Transverse colon (tissue), 4 donors: ENCODE measurements around the gene CCDC33. TPM values are rescaled to one million over a fixed set of nuclear protein-coding genes. Genes with fewer than 3 reads are reported as not detected.

Experiments used
- DNase-seq: peaks from one replicate; pipeline ENCODE4 v3.0.0-alpha.2; 2019
- H3K27ac ChIP-seq, 4 donors: fragments of 200-600 bp; sonication (generic); 2 replicates each; pipeline ENCODE4 v1.5.1; 2016 to 2018; ENCODE audit warnings: inconsistent platforms in 4 of 4
- H3K27me3 ChIP-seq: fragments of 200-600 bp; sonication (generic); 2 replicates; pipeline ENCODE4 v1.5.1; 2017; ENCODE audit warnings: inconsistent platforms
- H3K36me3 ChIP-seq, 4 donors: fragments of 200-600 bp; sonication (generic); 2 replicates each; pipeline ENCODE4 v1.5.1; 2017 to 2019; ENCODE audit warnings: inconsistent platforms in 4 of 4
- H3K4me1 ChIP-seq, 4 donors: fragments of 200-600 bp; sonication (generic); 2 replicates each; pipeline ENCODE4 v1.5.1; 2017 to 2020; ENCODE audit warnings: inconsistent platforms in 4 of 4
- H3K4me3 ChIP-seq, 4 donors: fragments of 200-600 bp; sonication (generic); 1 replicate in 1 of 4; 2 replicates in 3 of 4; pipeline versions ENCODE4 v1.5.1 to v1.6.1; 2017 to 2019; ENCODE audit warnings: inconsistent platforms in 4 of 4
- H3K9me3 ChIP-seq, 2 donors: fragments of 200-600 bp; sonication (generic); 2 replicates each; pipeline ENCODE4 v1.5.1; 2017 to 2019; ENCODE audit warnings: inconsistent platforms in 2 of 2
- EP300 ChIP-seq: sonication (generic); formaldehyde crosslinking; IDR thresholded peaks from one replicate; pipeline ENCODE4 v1.6.1; 2017; ENCODE audit warnings: antibody characterized with exemption, low read depth
- POLR2A ChIP-seq: fragments of 450-650 bp; IDR thresholded peaks from one replicate; pipeline ENCODE4 v1.6.1; 2016; ENCODE audit warnings: antibody characterized with exemption, mild to moderate bottlenecking, moderate library complexity
- POLR2AphosphoS5 ChIP-seq, 3 donors: sonication (generic); formaldehyde crosslinking; IDR thresholded peaks; one replicate each; pipeline ENCODE4 v1.6.1; 2016; ENCODE audit warnings: antibody characterized with exemption in 3 of 3
- WGBS, 2 donors: methylation state at CpG; one replicate each; pipeline ENCODE4 v1.1.5; 2018; ENCODE audit warnings: low coverage in 1 of 2; 5-methylcytosine and 5-hydroxymethylcytosine counted together
- in situ Hi-C, 4 donors: fragments of 200-750 bp; cut with MboI; loops; one replicate each; pipeline versions ENCODE4 v1.15.0 to v1.15.1; 2017; ENCODE audit warnings: low sequenced_read_pairs in 3 of 4, low pct_ligation_motif_present in 1 of 4, low pct_unique_long_range_greater_than_20kb in 1 of 4
- intact Hi-C: fragments of 100-400 bp; cut with DNase I; formaldehyde crosslinking; loops from one replicate; pipeline ENCODE4 v1.15.1; 2023; ENCODE audit warnings: low total_unique reads
- total RNA-seq, 4 donors: library from RNA; depleted of rRNA; stranded (reverse); fragments of >200 nt; gene quantifications; one replicate each; pipeline ENCODE4 v1.1.0, GENCODE V29; 2016
- TF ChIP-seq, protein P1 (sequence below), 5 experiments: fragments of 200-600 bp in 3 of 5; fragments of 450-650 bp in 2 of 5; sonication (generic) in 3 of 5; IDR thresholded peaks; 1 replicate in 2 of 5; 2 replicates in 3 of 5; pipeline ENCODE4 v1.5.1; 2016 to 2017; ENCODE audit warnings: antibody characterized with exemption in 5 of 5, inconsistent platforms in 3 of 5, mild to moderate bottlenecking in 2 of 5, moderate library complexity in 1 of 5

The CCDC33 gene
- total RNA-seq, 4 donors from 2014 or later = 0.16 TPM; not detected in 3

DNA sequence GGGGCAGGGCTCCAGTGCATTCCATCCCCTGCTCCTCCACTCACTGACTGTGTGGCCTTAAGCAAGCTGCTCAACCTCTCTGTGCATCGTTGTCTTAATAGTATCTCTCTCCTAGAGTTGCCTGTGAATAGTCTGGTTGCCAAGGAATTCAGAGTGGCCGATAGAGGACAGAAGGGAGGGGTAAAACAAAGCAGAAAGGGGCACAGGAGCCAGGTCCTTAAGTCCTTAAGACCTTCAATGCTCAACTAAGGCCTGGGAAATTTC lies 145.0 kb downstream of the CCDC33 start:
- H3K4me1 ChIP-seq = peaks cover 0 to 10% (median 0%) of the 10 kb centered on the region in 4 donors
- TF ChIP-seq POLR2AphosphoS5 (IDR thresholded peaks at IDR 0.05) (no peak), POLR2A (no peak), EP300 (no peak)
- TF ChIP-seq, protein P1, sequence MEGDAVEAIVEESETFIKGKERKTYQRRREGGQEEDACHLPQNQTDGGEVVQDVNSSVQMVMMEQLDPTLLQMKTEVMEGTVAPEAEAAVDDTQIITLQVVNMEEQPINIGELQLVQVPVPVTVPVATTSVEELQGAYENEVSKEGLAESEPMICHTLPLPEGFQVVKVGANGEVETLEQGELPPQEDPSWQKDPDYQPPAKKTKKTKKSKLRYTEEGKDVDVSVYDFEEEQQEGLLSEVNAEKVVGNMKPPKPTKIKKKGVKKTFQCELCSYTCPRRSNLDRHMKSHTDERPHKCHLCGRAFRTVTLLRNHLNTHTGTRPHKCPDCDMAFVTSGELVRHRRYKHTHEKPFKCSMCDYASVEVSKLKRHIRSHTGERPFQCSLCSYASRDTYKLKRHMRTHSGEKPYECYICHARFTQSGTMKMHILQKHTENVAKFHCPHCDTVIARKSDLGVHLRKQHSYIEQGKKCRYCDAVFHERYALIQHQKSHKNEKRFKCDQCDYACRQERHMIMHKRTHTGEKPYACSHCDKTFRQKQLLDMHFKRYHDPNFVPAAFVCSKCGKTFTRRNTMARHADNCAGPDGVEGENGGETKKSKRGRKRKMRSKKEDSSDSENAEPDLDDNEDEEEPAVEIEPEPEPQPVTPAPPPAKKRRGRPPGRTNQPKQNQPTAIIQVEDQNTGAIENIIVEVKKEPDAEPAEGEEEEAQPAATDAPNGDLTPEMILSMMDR (IDR thresholded peaks at IDR 0.05) = no peak
- H3K4me3 ChIP-seq = no peak overlapping the region
- intact Hi-C loops (loop anchor here (10.0 kb wide), 1 partner anchor 244 kb away; no protein-coding TSS in a partner anchor), in situ Hi-C loops (loop anchor here in 3 of 4 donors (5.0 to 25.0 kb wide), 2 partner anchors 56 to 381 kb away; no protein-coding TSS in a partner anchor)
- H3K27ac ChIP-seq = no peak overlapping the region
- H3K9me3 ChIP-seq = no peaks in the 10 kb centered on the region
- WGBS, 2 donors = 60 to 77% methylated on average over 1 to 2 of the region's 2 CpGs
- no peak for DNase-seq
- H3K27me3 ChIP-seq = no peaks in the 10 kb centered on the region
- H3K36me3 ChIP-seq = no peaks in the 10 kb centered on the region

DNA sequence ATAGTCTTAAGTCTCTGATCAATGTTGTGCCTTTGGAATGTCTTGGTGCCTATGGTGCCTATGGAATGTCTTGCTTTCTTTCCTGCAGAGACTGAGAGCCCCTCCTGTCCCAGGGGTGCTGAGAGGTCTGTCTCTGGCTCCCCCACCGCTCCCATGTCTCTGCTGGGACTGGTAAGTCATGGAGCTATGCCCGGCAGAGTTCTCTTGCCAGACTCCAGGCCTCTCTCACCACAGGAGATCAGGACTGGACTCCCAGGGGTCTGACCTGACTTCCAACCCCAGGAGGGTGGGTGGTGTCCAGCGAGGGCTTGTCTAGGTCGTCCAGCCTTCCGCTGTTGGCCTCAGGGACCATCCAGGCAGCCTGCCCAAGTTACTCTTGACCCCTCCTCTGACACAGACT lies 145.4 kb downstream of the CCDC33 start:
- Histone ChIP-seq H3K27me3 (no peaks in the 10 kb centered on the region), H3K27ac (no peak overlapping the region), H3K36me3 (no peaks in the 10 kb centered on the region), H3K4me1 (peaks cover 0 to 10% (median 0%) of the 10 kb centered on the region in 4 donors), H3K4me3 (no peak overlapping the region), H3K9me3 (no peaks in the 10 kb centered on the region)
- no peak for DNase-seq
- TF ChIP-seq, protein P1 (IDR thresholded peaks at IDR 0.05) = no peak
- intact Hi-C loops = loop anchor here (10.0 kb wide), 1 partner anchor 243 kb away; no protein-coding TSS in a partner anchor
- 78% methylated on average over 5 of the region's 5 CpGs; no CpG with 5 or more reads in 1 of the 2 donors for WGBS, 2 donors
- in situ Hi-C loops = loop anchor here in 3 of 4 donors (5.0 to 25.0 kb wide), 2 partner anchors 56 to 381 kb away; no protein-coding TSS in a partner anchor

DNA sequence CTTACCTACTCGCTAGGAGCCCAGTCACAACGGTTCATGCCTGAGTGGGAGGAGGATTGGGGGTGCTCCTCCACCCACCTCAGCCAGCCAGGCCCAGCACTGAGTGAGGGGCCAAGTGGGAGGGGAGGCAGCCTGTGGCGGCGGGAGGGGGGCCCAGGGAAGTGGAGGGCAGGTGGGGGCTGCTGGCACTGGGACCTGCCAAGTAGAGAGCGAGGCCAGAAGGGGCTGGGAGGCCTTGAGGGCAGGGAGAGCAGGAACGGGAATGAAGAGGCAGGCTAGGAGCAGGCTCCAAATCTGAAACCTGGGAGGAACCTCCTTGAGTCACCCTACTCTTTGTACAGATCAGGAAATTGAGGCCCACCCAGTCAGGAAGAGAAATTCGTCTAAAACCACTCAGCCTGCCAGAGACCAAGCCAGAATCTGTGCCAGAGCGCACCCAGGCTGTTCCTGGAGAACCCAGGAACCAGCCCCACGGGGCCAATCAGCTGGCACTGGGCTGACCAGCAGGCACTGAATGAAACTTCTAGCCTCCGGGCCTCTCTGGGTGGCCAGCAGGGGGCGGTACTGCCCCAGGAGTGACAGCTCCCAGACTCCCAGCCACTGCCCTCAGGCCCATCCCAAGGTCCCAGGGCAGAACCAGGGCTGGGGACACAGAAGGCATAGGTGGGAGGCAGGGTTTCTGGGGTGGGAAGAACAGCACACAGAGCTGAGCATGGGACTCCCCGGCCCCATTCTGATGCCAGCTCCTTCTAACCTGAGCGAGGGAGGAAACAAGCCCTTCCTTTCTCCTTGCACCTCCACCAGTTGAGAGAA lies 146.1 kb downstream of the CCDC33 start:
- 56% methylated on average over 10 of the region's 13 CpGs; no CpG with 5 or more reads in 1 of the 2 donors for WGBS, 2 donors
- Histone ChIP-seq H3K4me1 (peaks cover 0 to 10% (median 0%) of the 10 kb centered on the region in 4 donors), H3K9me3 (no peaks in the 10 kb centered on the region), H3K27ac (no peak overlapping the region), H3K36me3 (no peaks in the 10 kb centered on the region), H3K27me3 (no peaks in the 10 kb centered on the region), H3K4me3 (no peak overlapping the region)
- DNase-seq = peak; percentile 87
- TF ChIP-seq, protein P1 (IDR thresholded peaks at IDR 0.05) = peak; percentile 79 to 94 (median 89)
- no peak for TF ChIP-seq POLR2AphosphoS5 (IDR thresholded peaks at IDR 0.05)
- intact Hi-C loops = loop anchor here (10.0 kb wide), 1 partner anchor 243 kb away; no protein-coding TSS in a partner anchor
- in situ Hi-C loops = loop anchor here in 3 of 4 donors (5.0 to 25.0 kb wide), 2 partner anchors 55 to 380 kb away; no protein-coding TSS in a partner anchor

DNA sequence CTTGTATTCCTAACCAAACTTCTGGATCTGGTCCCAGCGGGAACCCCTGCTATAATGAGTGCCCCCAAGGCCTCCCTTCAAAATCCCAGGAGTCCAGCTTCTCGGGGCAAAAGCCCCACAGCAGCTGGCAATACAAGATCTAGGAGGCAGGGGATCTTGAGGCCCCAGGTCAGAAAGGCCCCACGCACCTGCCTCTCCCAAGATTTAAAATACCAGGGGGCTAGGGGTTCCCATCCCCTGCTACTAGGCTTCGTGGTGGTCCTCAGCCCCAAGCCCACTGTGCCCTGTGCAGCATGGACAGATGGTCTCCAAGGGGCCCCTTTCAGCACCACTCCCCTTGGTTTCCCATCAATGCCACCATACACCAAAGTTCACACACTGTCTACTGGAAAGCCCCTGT lies 147.2 kb downstream of the CCDC33 start:
- Histone ChIP-seq H3K27me3 (no peaks in the 10 kb centered on the region), H3K27ac (no peak overlapping the region), H3K4me1 (peaks cover 0 to 10% (median 0%) of the 10 kb centered on the region in 4 donors), H3K36me3 (no peaks in the 10 kb centered on the region), H3K9me3 (no peaks in the 10 kb centered on the region), H3K4me3 (no peak overlapping the region)
- no peak for DNase-seq
- TF ChIP-seq POLR2A (no peak), EP300 (no peak), POLR2AphosphoS5 (IDR thresholded peaks at IDR 0.05) (no peak)
- TF ChIP-seq, protein P1 (IDR thresholded peaks at IDR 0.05) = no peak
- intact Hi-C loops = loop anchor here (10.0 kb wide), 1 partner anchor 242 kb away; no protein-coding TSS in a partner anchor
- in situ Hi-C loops = loop anchor here in 3 of 4 donors (5.0 to 25.0 kb wide), 2 partner anchors 54 to 379 kb away; no protein-coding TSS in a partner anchor
- WGBS, 2 donors = 81% methylated on average over 4 of the region's 4 CpGs; no CpG with 5 or more reads in 1 of the 2 donors
